Endothelial cell of umbilical vein (primary cell): Measurements from ENCODE around the gene SFSWAP. TPM values are rescaled to one million over a fixed set of nuclear protein-coding genes. Genes with fewer than 3 reads are reported as not detected.

Experiments used
- BruUV-seq: library from RNA; stranded (reverse); fragments of 400-500 nt; replicated peaks from 2 replicates; lab custom pipeline; 2021; lab: Mats Ljungman, UMichigan
- CTCF ChIA-PET: fragments of 300-600, 350-600 bp; sonication (Branson Sonifier 250); formaldehyde crosslinking; loops from one replicate; lab custom pipeline; 2021; ENCODE audit warnings: antibody characterized with exemption, inconsistent platforms; lab: Charles Lee
- POLR2A ChIA-PET: fragments of 300-600, 350-600 bp; sonication (Branson Sonifier 250); formaldehyde crosslinking; loops from one replicate; lab custom pipeline; 2021; ENCODE audit warnings: antibody characterized with exemption, inconsistent platforms; lab: Charles Lee
- DNase-seq: peaks from one replicate; pipeline ENCODE4 v3.0.0-alpha.2; 2011; ENCODE audit warnings: low read depth, low spot score
- FAIRE-seq: peaks from 2 replicates; lab custom pipeline; 2011; peaks lifted over from hg19 to GRCh38; lab: Jason Lieb, UNC
- H2AFZ ChIP-seq: 2 replicates; pipeline ENCODE4 v1.6.0; 2012; ENCODE audit warnings: low read depth, low read length, control low read depth, inconsistent platforms
- H3K27ac ChIP-seq: 2 replicates; pipeline ENCODE4 v1.5.1; 2011; ENCODE audit warnings: low read depth, mild to moderate bottlenecking, control low read depth, low read length, moderate library complexity; ENCODE audit not compliant: insufficient read depth
- H3K27me3 ChIP-seq, 2 experiments: 2 replicates each; pipeline versions ENCODE4 v1.6.0 to v1.6.1; 2011; ENCODE audit warnings: low read length in 2 of 2, mixed read lengths in 1 of 2; ENCODE audit not compliant: control insufficient read depth in 2 of 2, insufficient read depth in 2 of 2
- H3K36me3 ChIP-seq, 2 experiments: 2 replicates in 1 of 2; 3 replicates in 1 of 2; pipeline ENCODE4 v1.5.1; 2011; ENCODE audit warnings: low read length in 2 of 2, mild to moderate bottlenecking in 1 of 2, moderate library complexity in 1 of 2; ENCODE audit not compliant: control insufficient read depth in 2 of 2, insufficient read depth in 2 of 2; ENCODE audit errors: extremely low read depth in 1 of 2
- H3K4me1 ChIP-seq: 3 replicates; pipeline ENCODE4 v1.5.1; 2011; ENCODE audit warnings: mild to moderate bottlenecking, low read length; ENCODE audit not compliant: control insufficient read depth, insufficient read depth; ENCODE audit errors: extremely low read depth
- H3K4me2 ChIP-seq: 2 replicates; pipeline ENCODE4 v1.6.1; 2011; ENCODE audit warnings: low read length, control low read depth, mixed read lengths; ENCODE audit not compliant: insufficient read depth
- H3K4me3 ChIP-seq, 3 experiments: fragments of 200-600 bp in 1 of 3; sonication (generic), shearing (Covaris generic) in 1 of 3; replicated peaks in 1 of 3; 2 replicates each; pipeline ENCODE4 v1.5.1; 2011 to 2016; ENCODE audit warnings: control low read depth in 3 of 3, low read length in 3 of 3, mild to moderate bottlenecking in 2 of 3, inconsistent platforms in 1 of 3, low read depth in 1 of 3, moderate library complexity in 1 of 3; ENCODE audit not compliant: insufficient read depth in 1 of 3
- H3K79me2 ChIP-seq: 2 replicates; pipeline ENCODE4 v1.6.0; 2012; ENCODE audit warnings: low read length, inconsistent platforms; ENCODE audit not compliant: control insufficient read depth, insufficient read depth
- H3K9ac ChIP-seq: replicated peaks from 2 replicates; pipeline ENCODE3; 2011; ENCODE audit warnings: low read length, control low read depth; ENCODE audit not compliant: insufficient read depth; ENCODE audit errors: extremely low read depth
- H3K9me1 ChIP-seq: replicated peaks from 3 replicates; pipeline ENCODE4 v1.6.0; 2011; ENCODE audit warnings: mild to moderate bottlenecking, low read length; ENCODE audit not compliant: control insufficient read depth, insufficient read depth; ENCODE audit errors: extremely low read depth
- H3K9me3 ChIP-seq: replicated peaks from 2 replicates; pipeline ENCODE4 v1.5.1; 2012; ENCODE audit warnings: low read length, inconsistent platforms; ENCODE audit not compliant: control insufficient read depth, insufficient read depth
- H4K20me1 ChIP-seq: replicated peaks from 2 replicates; pipeline ENCODE3; 2011; ENCODE audit warnings: mild to moderate bottlenecking, low read length; ENCODE audit not compliant: control insufficient read depth, insufficient read depth; ENCODE audit errors: extremely low read depth
- EZH2 ChIP-seq: IDR thresholded peaks from 2 replicates; pipeline ENCODE4 v1.6.1; 2012; ENCODE audit warnings: borderline replicate concordance, low read depth, mild to moderate bottlenecking, moderate library complexity, low read length, inconsistent platforms; ENCODE audit not compliant: severe bottlenecking
- FOS ChIP-seq: IDR thresholded peaks from 2 replicates; pipeline ENCODE4 v1.6.1; 2011; ENCODE audit warnings: mild to moderate bottlenecking, low read length, moderate library complexity, borderline replicate concordance; ENCODE audit not compliant: insufficient read depth
- GATA2 ChIP-seq: IDR thresholded peaks from 2 replicates; pipeline ENCODE4 v1.7.0; 2011; ENCODE audit warnings: low read depth, mild to moderate bottlenecking, moderate library complexity, mixed read lengths, low read length; ENCODE audit not compliant: insufficient read length, insufficient read depth
- JUN ChIP-seq: IDR thresholded peaks from 2 replicates; pipeline ENCODE4 v1.6.1; 2011; ENCODE audit warnings: borderline replicate concordance, low read depth; ENCODE audit not compliant: insufficient read length, insufficient read depth
- MYC ChIP-seq: IDR thresholded peaks from one replicate; pipeline ENCODE4 v1.6.1; 2011; ENCODE audit warnings: mild to moderate bottlenecking, low read depth, low read length
- POLR2A ChIP-seq: IDR thresholded peaks from 2 replicates; pipeline ENCODE4 v1.6.1; 2012; ENCODE audit warnings: low read depth, mild to moderate bottlenecking, control low read depth, low read length
- POLR2AphosphoS5 ChIP-seq: IDR thresholded peaks from 2 replicates; pipeline ENCODE4 v1.6.1; 2012; ENCODE audit warnings: low read depth, mild to moderate bottlenecking, control low read depth, low read length, moderate library complexity; ENCODE audit not compliant: insufficient read depth
- dilution Hi-C: fragments of 300-500 bp; cut with MboI; formaldehyde crosslinking; loops from one replicate; pipeline ENCODE4 v1.15.0; 2019; ENCODE audit warnings: low sequenced_read_pairs; ENCODE audit not compliant: extremely low pct_ligation_motif_present
- intact Hi-C: fragments of 100-400 bp; cut with micrococcal nuclease; formaldehyde crosslinking; loops from one replicate; pipeline ENCODE4 v1.10.0; 2022
- polyA plus RNA-seq, 4 experiments: library from polyadenylated mRNA; depleted of rRNA in 3 of 4; stranded (reverse) in 3 of 4; unstranded in 1 of 4; fragments of >200 nt; gene quantifications; 2 replicates each; pipeline versions ENCODE4 v1.2.1 to v1.2.3, GENCODE V29; 2011 to 2012; ENCODE audit warnings: missing spikeins in 1 of 4
- total RNA-seq: library from RNA; stranded (reverse); gene quantifications from 2 replicates; pipeline ENCODE4 v1.2.3, GENCODE V29; 2021
- TF ChIP-seq, protein P1 (sequence below): IDR thresholded peaks from 2 replicates; pipeline ENCODE4 v1.6.1; 2011; ENCODE audit not compliant: insufficient read depth, insufficient read length
- TF ChIP-seq, protein P2 (sequence below), 2 donors: IDR thresholded peaks; 1 replicate in 1 of 2; 2 replicates in 1 of 2; pipeline ENCODE4 v1.5.1; 2011; ENCODE audit warnings: low read length in 2 of 2, mild to moderate bottlenecking in 2 of 2, moderate library complexity in 2 of 2, control low read depth in 1 of 2, inconsistent platforms in 1 of 2, low read depth in 1 of 2; ENCODE audit not compliant: insufficient read depth in 1 of 2; ENCODE audit errors: extremely low read depth in 1 of 2

The SFSWAP gene
- total and polyA plus RNA-seq, 2 donors (not counting 3 experiments of a cell fraction or from before 2014, with no cell fraction given): 38.1 to 53.3 TPM

DNA sequence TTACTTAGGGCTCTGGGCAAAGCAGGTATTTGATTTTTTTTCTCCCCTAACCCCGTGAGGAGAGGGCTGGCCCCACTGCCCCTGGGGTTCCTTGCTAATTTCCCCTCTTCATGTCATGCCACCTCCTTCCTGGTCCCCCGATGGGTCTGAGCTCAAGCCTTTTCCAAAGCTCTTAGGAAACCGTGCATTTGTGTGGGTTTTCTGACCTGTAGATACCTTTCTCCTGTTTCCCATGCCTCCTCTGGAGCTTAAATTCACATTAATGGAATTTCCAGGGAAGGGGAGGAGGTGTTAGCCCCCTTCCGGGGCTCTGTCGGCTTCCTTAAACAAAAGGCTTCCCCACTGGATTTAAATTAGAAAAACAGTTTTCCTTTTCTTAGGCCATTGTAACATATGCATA is 12.6 kb downstream of the SFSWAP start:
- Histone ChIP-seq H2AFZ (no peak overlapping the region), H3K36me3 (peaks cover 32 to 35% of the 10 kb centered on the region in 2 experiments), H3K4me2 (no peak overlapping the region), H3K4me1 (no peaks in the 10 kb centered on the region), H3K9me3 (no peaks in the 10 kb centered on the region), H3K79me2 (peaks cover 29% of the 10 kb centered on the region), H3K9ac (no peak overlapping the region), H3K9me1 (no peaks in the 10 kb centered on the region), H3K27ac (no peak overlapping the region), H4K20me1 (no peaks in the 10 kb centered on the region), H3K27me3 (no peaks in the 10 kb centered on the region), H3K4me3 (no peak overlapping the region)
- ChIA-PET POLR2A (no interaction called here), CTCF (no interaction called here)
- dilution Hi-C loops: no loop called here
- DNase-seq (no peak), FAIRE-seq (no peak)
- no peak for TF ChIP-seq MYC
- TF ChIP-seq, protein P1, sequence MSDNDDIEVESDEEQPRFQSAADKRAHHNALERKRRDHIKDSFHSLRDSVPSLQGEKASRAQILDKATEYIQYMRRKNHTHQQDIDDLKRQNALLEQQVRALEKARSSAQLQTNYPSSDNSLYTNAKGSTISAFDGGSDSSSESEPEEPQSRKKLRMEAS: no peak
- TF ChIP-seq, protein P2, sequence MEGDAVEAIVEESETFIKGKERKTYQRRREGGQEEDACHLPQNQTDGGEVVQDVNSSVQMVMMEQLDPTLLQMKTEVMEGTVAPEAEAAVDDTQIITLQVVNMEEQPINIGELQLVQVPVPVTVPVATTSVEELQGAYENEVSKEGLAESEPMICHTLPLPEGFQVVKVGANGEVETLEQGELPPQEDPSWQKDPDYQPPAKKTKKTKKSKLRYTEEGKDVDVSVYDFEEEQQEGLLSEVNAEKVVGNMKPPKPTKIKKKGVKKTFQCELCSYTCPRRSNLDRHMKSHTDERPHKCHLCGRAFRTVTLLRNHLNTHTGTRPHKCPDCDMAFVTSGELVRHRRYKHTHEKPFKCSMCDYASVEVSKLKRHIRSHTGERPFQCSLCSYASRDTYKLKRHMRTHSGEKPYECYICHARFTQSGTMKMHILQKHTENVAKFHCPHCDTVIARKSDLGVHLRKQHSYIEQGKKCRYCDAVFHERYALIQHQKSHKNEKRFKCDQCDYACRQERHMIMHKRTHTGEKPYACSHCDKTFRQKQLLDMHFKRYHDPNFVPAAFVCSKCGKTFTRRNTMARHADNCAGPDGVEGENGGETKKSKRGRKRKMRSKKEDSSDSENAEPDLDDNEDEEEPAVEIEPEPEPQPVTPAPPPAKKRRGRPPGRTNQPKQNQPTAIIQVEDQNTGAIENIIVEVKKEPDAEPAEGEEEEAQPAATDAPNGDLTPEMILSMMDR (IDR thresholded peaks at IDR 0.05; ENCODE audit: extremely low read depth in 1 of 2, insufficient read depth in 1 of 2, low read depth in 1 of 2, low read length in 2 of 2): no peak
- TF ChIP-seq FOS: no peak
- TF ChIP-seq GATA2: no peak
- no peak for TF ChIP-seq POLR2AphosphoS5
- TF ChIP-seq JUN: no peak
- TF ChIP-seq POLR2A: no peak
- no peak for TF ChIP-seq EZH2
- BruUV-seq: no TSS peak
- intact Hi-C loops: no loop called here
